Lung (tissue), 12 donors: ENCODE data around the gene BRINP1. TPM values are rescaled to one million over a fixed set of nuclear protein-coding genes. Genes with fewer than 3 reads are reported as not detected.
"Not testable (repeated sequence)": the region's sequence is repeated elsewhere in the genome, so short reads cannot be mapped to it uniquely, and the experiment has no call there.

Experiments
- ATAC-seq: fragments of 200-7000 bp; cut with Tn5 transposase; one replicate; pipeline ENCODE4 v1.9.1; 2020; ENCODE audit warnings: moderate number of reproducible peaks; ENCODE audit not compliant: insufficient read depth, low FRiP score
- DNase-seq, 3 donors: peaks; one replicate each; pipeline ENCODE4 v3.0.0-alpha.2; 2013 to 2017
- H3K27ac ChIP-seq, 2 donors: one replicate each; pipeline ENCODE4 v1.5.1; 2013; ENCODE audit warnings: mild to moderate bottlenecking in 2 of 2, moderate library complexity in 2 of 2, control low read depth in 1 of 2, inconsistent platforms in 1 of 2, low read depth in 1 of 2, low read length in 1 of 2
- H3K27me3 ChIP-seq, 3 donors: one replicate each; pipeline ENCODE4 v1.5.1; 2013; ENCODE audit warnings: low read length in 2 of 3; ENCODE audit not compliant: control insufficient read depth in 3 of 3, insufficient read depth in 3 of 3
- H3K36me3 ChIP-seq, 4 donors: one replicate each; pipeline ENCODE4 v1.5.1; 2013; ENCODE audit warnings: low read length in 4 of 4, mild to moderate bottlenecking in 1 of 4, moderate library complexity in 1 of 4; ENCODE audit not compliant: control insufficient read depth in 4 of 4, insufficient read depth in 4 of 4
- H3K4me1 ChIP-seq, 5 donors: one replicate each; pipeline ENCODE4 v1.5.1; 2013; ENCODE audit warnings: low read length in 5 of 5, mild to moderate bottlenecking in 2 of 5, moderate library complexity in 1 of 5; ENCODE audit not compliant: control insufficient read depth in 5 of 5, insufficient read depth in 5 of 5
- H3K4me3 ChIP-seq: one replicate; pipeline ENCODE4 v1.5.1; 2013; ENCODE audit warnings: mild to moderate bottlenecking, control low read depth, moderate library complexity
- H3K9ac ChIP-seq, 2 donors: one replicate each; pipeline ENCODE4 v1.5.1; 2013; ENCODE audit warnings: low read length in 2 of 2, control low read depth in 1 of 2; ENCODE audit not compliant: insufficient read depth in 1 of 2
- H3K9me3 ChIP-seq, 4 donors: one replicate each; pipeline ENCODE4 v1.5.1; 2013; ENCODE audit warnings: low read length in 3 of 4, mild to moderate bottlenecking in 1 of 4, moderate library complexity in 1 of 4; ENCODE audit not compliant: control insufficient read depth in 4 of 4, insufficient read depth in 3 of 4
- CTCF ChIP-seq: IDR thresholded peaks from 2 replicates; pipeline ENCODE4 v1.5.1; 2012; ENCODE audit warnings: mild to moderate bottlenecking; ENCODE audit errors: control extremely low read depth, extremely low read depth
- WGBS, 2 donors: extraction: QIAGEN DNeasy Blood & Tissue Kit; methylation state at CpG; one replicate each; pipeline ENCODE4 v1.1.7; 2013; 5-methylcytosine and 5-hydroxymethylcytosine counted together
- polyA plus RNA-seq, 2 donors: library from polyadenylated mRNA; stranded (reverse); fragments of 200-250 nt; gene quantifications; one replicate each; pipeline ENCODE4 v1.2.1, GENCODE V29; 2013
- total RNA-seq, 2 donors: library from RNA; depleted of rRNA in 1 of 2; stranded (reverse); fragments of >200 nt in 1 of 2; gene quantifications; one replicate each; pipeline ENCODE4 v1.2.1, GENCODE V29; 2014 to 2021
- donor health status: control.
- donor health status: control.
- donor health status: Bipolar disorder and iron deficiency.
- donor health status: healthy.
- donor health status: DM: yes; HTN: yes; CAD: no.

The BRINP1 gene
- total and polyA plus RNA-seq, 4 donors = 0.14 to 1.4 (median 0.42) TPM

DNA sequence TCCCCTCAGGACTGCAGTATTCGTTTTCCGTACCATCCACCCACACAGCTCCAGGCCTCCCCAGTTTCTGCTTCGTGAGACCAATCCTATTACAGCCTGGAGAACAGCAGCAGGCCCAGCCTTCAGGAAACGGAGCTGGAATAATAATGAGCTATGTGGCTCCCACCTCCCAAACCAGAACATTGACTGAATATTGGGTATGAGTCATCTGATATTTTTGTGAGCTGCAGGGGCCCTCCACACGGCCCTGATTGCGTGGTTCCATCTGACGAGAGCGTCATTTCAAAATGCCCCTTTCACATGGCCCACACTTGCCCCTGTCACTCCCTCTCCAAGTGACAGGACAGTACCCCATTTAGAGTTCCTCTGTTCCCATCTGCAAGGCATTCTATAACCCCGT, 192.0 kb downstream of the BRINP1 start:
- no peak overlapping the region for H3K4me3 ChIP-seq
- 83% methylated on average over 9 of the region's 9 CpGs for WGBS, 2 donors
- TF ChIP-seq CTCF = no peak

DNA sequence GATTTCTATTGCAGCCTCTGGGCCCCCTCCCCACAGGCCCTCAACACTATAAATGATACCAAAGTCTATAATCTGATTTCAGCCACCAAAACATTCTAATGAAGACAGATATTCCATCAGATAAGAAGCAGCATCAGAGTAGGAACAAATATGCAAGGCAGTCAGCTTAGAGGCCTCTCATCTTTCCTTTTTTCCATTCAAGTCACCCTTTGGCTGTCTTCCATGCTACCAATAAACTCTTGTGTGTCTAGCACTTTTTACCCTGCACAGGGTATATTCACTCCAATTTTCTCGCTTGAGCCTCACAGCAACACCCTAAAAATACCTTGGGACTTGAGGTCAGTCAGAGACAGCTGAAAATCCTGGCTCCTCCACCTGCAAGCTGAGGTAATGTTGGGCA, 193.7 kb downstream of the BRINP1 start:
- Histone ChIP-seq H3K9me3 (no peaks in the 10 kb centered on the region), H3K27ac (no peak overlapping the region), H3K36me3 (no peaks in the 10 kb centered on the region), H3K27me3 (no peaks in the 10 kb centered on the region), H3K4me3 (no peak overlapping the region), H3K9ac (no peak overlapping the region), H3K4me1 (no peaks in the 10 kb centered on the region)
- no peak for DNase-seq
- ATAC-seq = no peak
- no peak for TF ChIP-seq CTCF
- WGBS, 2 donors = 73 to 76% methylated on average over 1 of the region's 1 CpG

More for the DNA sequence above, 192.0 kb downstream of the BRINP1 start:
- no peaks in the 10 kb centered on the region for H3K36me3 ChIP-seq
- no peak for ATAC-seq
- no peaks in the 10 kb centered on the region for H3K9me3 ChIP-seq
- H3K27ac ChIP-seq = no peak overlapping the region
- no peaks in the 10 kb centered on the region for H3K27me3 ChIP-seq
- H3K4me1 ChIP-seq = no peaks in the 10 kb centered on the region
- DNase-seq = no peak
- H3K9ac ChIP-seq = no peak overlapping the region

DNA sequence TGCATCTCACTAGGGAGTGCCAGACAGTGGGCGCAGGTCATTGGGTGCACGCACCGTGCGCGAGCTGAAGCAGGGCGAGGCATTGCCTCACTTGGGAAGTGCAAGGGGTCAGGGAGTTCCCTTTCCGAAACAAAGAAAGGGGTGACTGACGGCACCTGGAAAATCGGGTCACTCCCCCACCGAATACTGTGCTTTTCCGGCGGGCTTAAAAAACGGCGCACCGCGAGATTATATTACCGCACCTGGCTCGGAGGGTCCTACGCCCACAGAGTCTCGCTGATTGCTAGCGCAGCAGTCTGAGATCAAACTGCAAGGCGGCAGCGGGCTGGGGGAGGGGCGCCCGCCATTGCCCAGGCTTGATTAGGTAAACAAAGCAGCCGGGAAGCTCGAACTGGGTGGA, 200.0 kb downstream of the BRINP1 start:
- H3K27ac ChIP-seq, H3K27me3 ChIP-seq, H3K36me3 ChIP-seq, H3K4me3 ChIP-seq, ATAC-seq, H3K9ac ChIP-seq, H3K9me3 ChIP-seq, H3K4me1 ChIP-seq: not testable (repeated sequence)
- DNase-seq = peak in 1 of 3 donors; percentile 2
- 15 to 40% methylated on average over 23 to 27 of the region's 27 CpGs for WGBS, 2 donors

GRCh38 chr9:119167876-119168275, 201.4 kb downstream of the BRINP1 start:
- Histone ChIP-seq H3K4me1 (no peaks in the 10 kb centered on the region), H3K27ac (no peak overlapping the region), H3K4me3 (no peak overlapping the region), H3K36me3 (no peaks in the 10 kb centered on the region), H3K9me3 (peaks cover 0 to 6% (median 0%) of the 10 kb centered on the region in 4 donors), H3K9ac (no peak overlapping the region), H3K27me3 (no peaks in the 10 kb centered on the region)
- 96 to 97% methylated on average over 16 of the region's 16 CpGs for WGBS, 2 donors
- no peak for DNase-seq
- no peak for ATAC-seq
- no peak for TF ChIP-seq CTCF
